ENCODE data around the gene EYS.

Gene EYS

GRCh38 chr6:64750910-64751309, 956.1 kb downstream of the EYS start:
- no peak for DNase-seq (ENCODE audit: low read depth in 1 of 2, low spot score in 1 of 2)

- no peak for DNase-seq (ENCODE audit: low read depth in 1 of 2, low spot score in 1 of 2)
Observed at GRCh38 chr6:64737418-64737817, 969.6 kb downstream of the EYS start.

GRCh38 chr6:64736421-64736950, 970.5 kb downstream of the EYS start:
- DNase-seq (ENCODE audit: low read depth in 1 of 2, low spot score in 1 of 2): no peak

- DNase-seq (ENCODE audit: low read depth in 1 of 2, low spot score in 1 of 2): no peak
Observed at GRCh38 chr6:64733433-64733832, 973.6 kb downstream of the EYS start.

GRCh38 chr6:64732888-64733287, 974.1 kb downstream of the EYS start:
- DNase-seq (ENCODE audit: low read depth in 1 of 2, low spot score in 1 of 2): no peak

- no peak for DNase-seq (ENCODE audit: low read depth in 1 of 2, low spot score in 1 of 2)
Observed at GRCh38 chr6:64729522-64729921, 977.5 kb downstream of the EYS start.

GRCh38 chr6:64727075-64727474, 980.0 kb downstream of the EYS start:
- no peak for DNase-seq (ENCODE audit: low read depth in 1 of 2, low spot score in 1 of 2)

- no peak for DNase-seq (ENCODE audit: low read depth in 1 of 2, low spot score in 1 of 2)
Observed at GRCh38 chr6:64724091-64724490, 982.9 kb downstream of the EYS start.

GRCh38 chr6:64723327-64724058, 983.5 kb downstream of the EYS start:
- no peak for DNase-seq (ENCODE audit: low read depth in 1 of 2, low spot score in 1 of 2)

- DNase-seq (ENCODE audit: low read depth in 1 of 2, low spot score in 1 of 2): no peak
Observed at GRCh38 chr6:64721865-64722264, 985.2 kb downstream of the EYS start.

- no peak for DNase-seq (ENCODE audit: low read depth in 1 of 2, low spot score in 1 of 2)
Observed at GRCh38 chr6:64717281-64717680, 989.7 kb downstream of the EYS start.

GRCh38 chr6:64715624-64716023, 991.4 kb downstream of the EYS start:
- no peak for DNase-seq (ENCODE audit: low read depth in 1 of 2, low spot score in 1 of 2)

GRCh38 chr6:64714073-64714472, 993.0 kb downstream of the EYS start:
- no peak for DNase-seq (ENCODE audit: low read depth in 1 of 2, low spot score in 1 of 2)

- no peak for DNase-seq (ENCODE audit: low read depth in 1 of 2, low spot score in 1 of 2)
Observed at GRCh38 chr6:64713175-64713574, 993.9 kb downstream of the EYS start.

- DNase-seq (ENCODE audit: low read depth in 1 of 2, low spot score in 1 of 2): no peak
Observed at GRCh38 chr6:64712606-64713005, 994.4 kb downstream of the EYS start.

GRCh38 chr6:64703922-64704321, 1003.1 kb downstream of the EYS start:
- DNase-seq (ENCODE audit: low read depth in 1 of 2, low spot score in 1 of 2): no peak

GRCh38 chr6:64696053-64696452, 1011.0 kb downstream of the EYS start:
- no peak for DNase-seq (ENCODE audit: low read depth in 1 of 2, low spot score in 1 of 2)

- DNase-seq (ENCODE audit: low read depth in 1 of 2, low spot score in 1 of 2): no peak
Observed at GRCh38 chr6:64694356-64694755, 1012.7 kb downstream of the EYS start.

GRCh38 chr6:64691064-64691463, 1016.0 kb downstream of the EYS start:
- no peak for DNase-seq (ENCODE audit: low read depth in 1 of 2, low spot score in 1 of 2)

GRCh38 chr6:64685401-64685800, 1021.6 kb downstream of the EYS start:
- no peak for DNase-seq (ENCODE audit: low read depth in 1 of 2, low spot score in 1 of 2)

- DNase-seq (ENCODE audit: low read depth in 1 of 2, low spot score in 1 of 2): no peak
Observed at GRCh38 chr6:64683682-64684081, 1023.3 kb downstream of the EYS start.

- no peak for DNase-seq (ENCODE audit: low read depth in 1 of 2, low spot score in 1 of 2)
Observed at GRCh38 chr6:64681416-64682160, 1025.4 kb downstream of the EYS start.
